ENCODE results near the gene KIF6.

KIF6 gene

GRCh38 chr6:39425346-39426072, 299.7 kb downstream of the KIF6 start:
- in situ Hi-C loops (cut with MboI; ENCODE audit: low sequenced_read_pairs), result no loop called here

GRCh38 chr6:39424831-39425230, 300.4 kb downstream of the KIF6 start:
- in situ Hi-C loops (cut with MboI; ENCODE audit: low sequenced_read_pairs), result no loop called here

- in situ Hi-C loops (cut with MboI; ENCODE audit: low sequenced_read_pairs), result no loop called here
Observed at GRCh38 chr6:39422238-39422637, 303.0 kb downstream of the KIF6 start.

GRCh38 chr6:39421383-39422225, 303.6 kb downstream of the KIF6 start:
- in situ Hi-C loops (cut with MboI; ENCODE audit: low sequenced_read_pairs), result no loop called here

- in situ Hi-C loops (cut with MboI; ENCODE audit: low sequenced_read_pairs), result no loop called here
Observed at GRCh38 chr6:39420300-39421265, 304.6 kb downstream of the KIF6 start.

GRCh38 chr6:39419607-39420006, 305.6 kb downstream of the KIF6 start:
- in situ Hi-C loops (cut with MboI; ENCODE audit: low sequenced_read_pairs), result no loop called here

GRCh38 chr6:39417440-39417839, 307.8 kb downstream of the KIF6 start:
- in situ Hi-C loops (cut with MboI; ENCODE audit: low sequenced_read_pairs), result no loop called here

GRCh38 chr6:39416728-39417127, 308.5 kb downstream of the KIF6 start:
- in situ Hi-C loops (cut with MboI; ENCODE audit: low sequenced_read_pairs), result no loop called here

- in situ Hi-C loops (cut with MboI; ENCODE audit: low sequenced_read_pairs), result no loop called here
Observed at GRCh38 chr6:39416026-39416425, 309.2 kb downstream of the KIF6 start.

GRCh38 chr6:39415482-39415881, 309.7 kb downstream of the KIF6 start:
- in situ Hi-C loops (cut with MboI; ENCODE audit: low sequenced_read_pairs), result no loop called here

GRCh38 chr6:39411465-39411864, 313.7 kb downstream of the KIF6 start:
- in situ Hi-C loops (cut with MboI; ENCODE audit: low sequenced_read_pairs), result no loop called here

- in situ Hi-C loops (cut with MboI; ENCODE audit: low sequenced_read_pairs), result no loop called here
Observed at GRCh38 chr6:39411001-39411400, 314.2 kb downstream of the KIF6 start.

GRCh38 chr6:39409889-39410288, 315.3 kb downstream of the KIF6 start:
- in situ Hi-C loops (cut with MboI; ENCODE audit: low sequenced_read_pairs), result no loop called here

GRCh38 chr6:39407446-39407993, 317.7 kb downstream of the KIF6 start:
- in situ Hi-C loops (cut with MboI; ENCODE audit: low sequenced_read_pairs), result no loop called here

- in situ Hi-C loops (cut with MboI; ENCODE audit: low sequenced_read_pairs), result no loop called here
Observed at GRCh38 chr6:39404312-39404711, 320.9 kb downstream of the KIF6 start.

- in situ Hi-C loops (cut with MboI; ENCODE audit: low sequenced_read_pairs), result no loop called here
Observed at GRCh38 chr6:39403304-39403703, 321.9 kb downstream of the KIF6 start.

GRCh38 chr6:39402239-39402751, 322.9 kb downstream of the KIF6 start:
- in situ Hi-C loops (cut with MboI; ENCODE audit: low sequenced_read_pairs), result no loop called here

- in situ Hi-C loops (cut with MboI; ENCODE audit: low sequenced_read_pairs), result no loop called here
Observed at GRCh38 chr6:39401376-39401775, 323.8 kb downstream of the KIF6 start.

GRCh38 chr6:39400026-39400425, 325.2 kb downstream of the KIF6 start:
- in situ Hi-C loops (cut with MboI; ENCODE audit: low sequenced_read_pairs), result no loop called here

- in situ Hi-C loops (cut with MboI; ENCODE audit: low sequenced_read_pairs), result no loop called here
Observed at GRCh38 chr6:39396854-39397253, 328.4 kb downstream of the KIF6 start.

- in situ Hi-C loops (cut with MboI; ENCODE audit: low sequenced_read_pairs), result no loop called here
Observed at GRCh38 chr6:39393075-39393474, 332.1 kb downstream of the KIF6 start.
